ENCODE results near the gene MAP3K4.

Gene MAP3K4

DNA sequence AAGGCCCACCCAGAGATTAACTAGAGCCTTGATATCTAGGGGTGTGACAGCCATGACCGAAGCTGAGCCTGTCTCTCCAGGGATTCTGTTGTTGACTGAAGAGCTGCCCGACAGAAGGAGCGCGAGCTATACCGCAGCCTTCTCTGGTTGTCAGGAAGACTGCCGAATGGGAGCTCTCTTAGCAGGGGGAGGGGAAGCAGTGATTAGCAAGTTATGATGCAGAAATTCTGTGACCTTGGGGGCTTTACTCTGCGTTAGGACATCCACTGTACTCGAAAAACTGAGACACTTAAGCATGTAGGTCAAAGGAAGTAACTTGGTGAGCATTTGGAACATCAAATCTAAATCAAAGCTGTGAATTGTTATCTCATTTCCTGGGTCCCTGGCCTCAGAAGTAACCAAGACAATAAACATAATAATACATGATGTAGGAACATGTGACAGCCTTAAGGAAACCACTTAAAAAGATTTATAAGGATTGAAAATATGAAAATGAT is 84.7 kb downstream of the MAP3K4 start:
- DNase-seq (ENCODE audit: low read depth in 1 of 2, low spot score in 1 of 2) = no peak

DNA sequence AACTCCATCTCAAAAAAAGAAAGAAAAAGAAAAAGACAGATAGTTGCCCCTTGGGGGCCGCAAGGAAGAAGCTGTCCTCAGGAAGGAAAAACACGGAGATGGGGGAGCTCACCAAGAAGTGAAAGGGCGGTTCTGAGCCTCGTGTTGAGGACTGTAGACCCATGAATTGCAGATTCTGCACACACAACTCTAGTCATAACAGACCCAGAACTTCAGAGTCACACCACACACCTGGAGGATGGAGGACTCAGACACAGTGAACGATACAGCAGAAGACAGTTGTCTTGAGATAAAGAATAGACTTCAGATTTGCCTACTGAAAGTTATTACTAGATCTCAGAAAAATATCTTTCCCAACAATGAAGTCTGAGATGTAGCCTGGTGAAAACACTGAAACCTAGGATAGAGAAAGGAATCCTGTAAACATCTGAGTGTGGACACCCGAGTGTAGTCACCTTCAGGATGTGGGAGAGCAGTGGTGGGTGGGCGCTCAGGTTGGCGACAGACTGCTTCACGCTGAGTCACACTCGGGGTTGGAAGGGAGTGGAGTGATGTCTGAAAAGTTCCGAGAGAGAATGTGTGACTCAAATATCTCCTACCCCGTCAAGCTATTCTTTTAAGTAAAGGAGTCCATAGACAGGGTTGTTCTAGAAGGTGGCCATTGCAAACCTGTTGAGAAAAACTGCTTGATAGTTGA is 88.1 kb downstream of the MAP3K4 start:
- DNase-seq (ENCODE audit: low read depth in 1 of 2, low spot score in 1 of 2) = peak; percentile 15 to 42

DNA sequence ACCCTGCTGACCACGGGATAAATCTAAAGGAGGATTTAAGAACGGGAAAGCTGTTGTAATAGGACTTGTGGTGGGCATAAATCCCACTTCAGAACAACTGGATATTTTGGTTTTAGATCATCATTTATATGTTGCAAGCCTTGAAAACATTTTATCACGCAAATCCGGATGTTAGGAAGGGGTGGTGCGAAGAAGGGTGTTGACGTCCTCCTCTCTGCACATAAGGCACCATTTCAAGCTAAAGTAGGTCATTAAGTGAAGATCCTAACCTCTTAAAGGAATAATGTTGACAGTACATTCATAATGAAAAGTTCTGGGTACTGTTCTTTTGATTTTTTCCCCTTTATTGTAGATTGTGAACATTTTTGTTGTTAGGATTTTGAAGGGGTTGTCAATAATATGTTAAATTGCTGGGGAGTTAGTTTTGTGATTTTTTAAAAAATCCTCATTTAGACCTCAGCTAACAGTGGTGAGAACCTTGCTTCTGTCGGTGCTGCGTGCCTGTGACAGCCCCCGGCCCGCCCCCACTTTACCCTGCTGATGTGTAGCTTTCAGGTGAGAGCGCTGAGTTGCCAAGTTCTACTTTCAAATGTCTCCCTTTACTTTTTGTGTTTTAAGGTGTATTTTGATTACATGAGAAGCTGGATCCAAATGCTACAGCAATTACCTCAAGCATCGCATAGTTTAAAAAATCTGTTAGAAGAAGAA is 88.8 kb downstream of the MAP3K4 start:
- no peak for DNase-seq (ENCODE audit: low read depth in 1 of 2, low spot score in 1 of 2)

DNA sequence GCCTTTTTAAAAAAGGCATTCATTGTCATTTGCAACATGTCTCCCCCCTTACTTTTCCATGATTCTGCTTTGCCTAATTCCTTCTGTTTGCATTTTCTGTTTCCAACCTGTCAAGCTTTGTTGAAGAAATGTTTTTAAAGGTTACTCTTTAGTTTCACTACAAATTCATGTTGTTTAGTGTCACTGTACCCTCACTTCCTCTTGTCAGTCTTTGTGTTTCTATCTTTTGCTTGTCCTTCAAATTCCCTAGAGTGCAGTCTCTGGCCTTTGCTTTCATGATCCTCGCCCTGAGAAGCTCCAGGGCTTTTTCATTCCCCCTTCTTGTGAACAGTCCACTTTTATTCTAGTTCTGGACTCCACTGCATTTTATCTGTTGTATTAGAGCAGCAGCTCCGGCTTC is 90.6 kb downstream of the MAP3K4 start:
- DNase-seq (ENCODE audit: low read depth in 1 of 2, low spot score in 1 of 2) = no peak

DNA sequence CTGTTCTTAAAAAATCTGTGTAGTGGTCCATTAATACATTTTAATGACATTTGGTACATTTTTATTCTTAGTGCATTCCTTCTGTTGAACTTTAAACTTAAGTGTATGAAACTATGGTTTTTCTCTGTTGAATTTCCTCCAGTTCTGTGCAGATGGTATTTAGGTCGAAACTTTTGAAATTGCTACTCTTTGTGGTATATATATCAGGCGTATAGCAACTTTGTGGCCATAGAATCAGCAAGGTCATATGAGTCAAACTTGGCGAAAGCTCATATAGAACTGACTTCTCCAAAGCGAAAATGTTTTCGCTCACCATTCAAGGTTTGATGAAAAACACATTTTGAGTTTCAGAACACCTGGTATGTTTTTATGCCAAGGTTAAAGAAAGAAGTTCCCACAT is 93.7 kb downstream of the MAP3K4 start:
- DNase-seq (ENCODE audit: low read depth in 1 of 2, low spot score in 1 of 2) = no peak

DNA sequence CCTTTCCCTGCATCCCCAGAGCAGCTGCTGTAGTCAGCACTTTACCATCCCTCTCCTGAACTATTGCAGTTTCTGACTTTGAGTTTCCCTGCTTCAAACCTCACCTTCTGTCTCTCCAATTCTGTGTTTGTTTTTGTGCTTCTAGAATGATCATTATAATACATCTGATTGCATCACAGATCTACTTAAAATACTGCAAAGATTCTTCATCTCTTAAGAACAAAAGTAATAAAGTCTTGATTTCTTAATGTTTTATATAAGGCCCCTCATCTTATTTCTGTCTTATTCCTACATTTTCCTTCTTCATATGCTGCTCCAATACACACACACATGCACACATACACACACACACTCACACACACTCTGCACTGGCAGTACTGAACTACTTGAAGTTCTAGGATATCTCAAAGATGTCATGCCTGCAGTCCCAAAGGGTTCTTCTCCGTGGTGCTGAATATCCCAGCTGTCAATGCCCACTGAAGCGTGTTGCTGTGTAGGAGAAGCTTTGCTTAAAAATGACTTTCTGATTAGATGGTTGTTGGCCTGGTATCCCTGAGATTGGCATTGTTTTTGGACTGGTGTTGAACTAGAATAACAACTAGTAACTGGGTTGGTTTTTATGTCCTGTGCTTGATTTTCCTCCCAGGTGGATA is 97.2 kb downstream of the MAP3K4 start:
- no peak for DNase-seq (ENCODE audit: low read depth in 1 of 2, low spot score in 1 of 2)

DNA sequence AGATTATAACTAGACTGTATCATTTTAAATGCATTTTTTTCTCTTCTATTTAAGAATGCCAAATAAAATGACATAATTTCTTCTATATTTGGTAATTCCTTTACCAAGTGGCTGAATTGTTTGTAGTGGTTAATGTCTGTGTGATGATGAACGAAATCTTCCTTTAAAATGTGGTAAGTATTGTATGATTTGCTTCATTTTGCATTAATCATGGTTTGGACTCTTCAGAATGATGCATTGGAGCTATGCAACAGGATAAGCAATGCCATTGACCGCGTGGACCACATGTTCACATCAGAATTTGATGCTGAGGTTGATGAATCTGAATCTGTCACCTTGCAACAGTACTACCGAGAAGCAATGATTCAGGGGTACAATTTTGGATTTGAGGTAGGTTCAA is 99.6 kb downstream of the MAP3K4 start:
- DNase-seq (ENCODE audit: low read depth in 1 of 2, low spot score in 1 of 2) = no peak

DNA sequence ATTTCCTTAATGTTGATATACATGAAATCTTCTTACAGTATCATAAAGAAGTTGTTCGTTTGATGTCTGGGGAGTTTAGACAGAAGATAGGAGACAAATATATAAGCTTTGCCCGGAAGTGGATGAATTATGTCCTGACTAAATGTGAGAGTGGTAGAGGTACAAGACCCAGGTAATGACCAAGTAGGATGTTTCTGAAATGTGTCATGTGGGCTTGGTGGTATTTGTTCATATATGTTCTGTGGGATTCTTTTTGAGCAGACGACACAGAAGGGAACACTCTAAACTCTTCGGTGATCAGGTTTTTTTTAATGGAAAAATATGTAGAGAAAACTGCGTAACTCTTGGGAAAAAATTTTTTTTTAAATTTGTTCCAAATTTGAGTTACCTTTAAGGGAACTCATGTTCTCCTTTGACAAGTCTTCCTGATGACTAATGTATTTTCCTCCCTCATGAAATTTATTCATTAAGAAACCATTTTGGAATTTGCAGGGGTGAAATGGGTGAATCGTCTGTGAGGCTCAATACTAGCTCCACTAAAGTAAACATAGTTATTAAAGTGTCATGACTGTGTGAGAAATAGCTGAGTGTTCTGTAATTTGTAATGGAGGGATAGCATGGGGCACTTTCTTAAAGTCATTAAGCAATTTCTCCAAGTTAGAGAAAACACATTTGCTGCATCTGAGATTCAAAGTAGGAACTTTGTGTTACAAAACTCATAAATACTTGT is 100.6 kb downstream of the MAP3K4 start:
- DNase-seq (ENCODE audit: low read depth in 1 of 2, low spot score in 1 of 2) = no peak

DNA sequence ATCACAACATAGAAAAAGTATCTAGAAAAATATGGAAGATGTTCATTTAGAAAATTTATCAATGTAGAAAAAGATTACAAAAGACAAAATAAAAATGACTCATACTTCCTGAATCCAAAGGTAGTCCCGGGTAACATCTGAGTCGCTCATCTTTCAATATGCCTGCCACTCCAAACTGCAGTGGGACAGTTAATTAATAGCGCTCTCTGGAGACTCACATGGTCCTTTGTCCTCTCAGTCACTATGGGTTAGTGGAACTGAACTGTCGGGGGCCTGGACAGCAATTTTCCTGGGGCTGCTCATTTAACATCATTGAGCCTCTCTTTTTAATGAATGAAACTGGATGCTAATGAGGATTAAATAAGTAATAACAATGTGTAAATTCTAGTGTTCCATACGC is 103.4 kb downstream of the MAP3K4 start:
- no peak for DNase-seq (ENCODE audit: low read depth in 1 of 2, low spot score in 1 of 2)

DNA sequence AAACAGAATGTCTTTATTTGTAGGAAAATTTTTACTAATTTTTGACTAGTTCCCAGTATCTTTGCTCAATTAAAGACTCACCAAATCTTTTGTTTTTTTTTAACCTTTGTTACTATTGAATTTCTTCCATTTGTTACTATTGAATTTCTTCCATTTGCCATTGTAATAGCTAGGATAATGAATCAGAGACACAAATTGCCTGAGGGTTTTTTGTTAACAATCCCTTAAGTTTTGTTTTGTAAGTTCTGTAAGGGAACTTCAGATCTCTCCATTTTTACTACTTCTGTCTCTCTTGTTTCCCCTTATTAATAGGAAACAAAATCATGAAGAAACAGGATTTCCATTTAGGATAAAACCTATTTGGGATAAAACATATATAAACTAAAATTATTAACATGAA is 104.3 kb downstream of the MAP3K4 start:
- DNase-seq (ENCODE audit: low read depth in 1 of 2, low spot score in 1 of 2) = no peak

DNA sequence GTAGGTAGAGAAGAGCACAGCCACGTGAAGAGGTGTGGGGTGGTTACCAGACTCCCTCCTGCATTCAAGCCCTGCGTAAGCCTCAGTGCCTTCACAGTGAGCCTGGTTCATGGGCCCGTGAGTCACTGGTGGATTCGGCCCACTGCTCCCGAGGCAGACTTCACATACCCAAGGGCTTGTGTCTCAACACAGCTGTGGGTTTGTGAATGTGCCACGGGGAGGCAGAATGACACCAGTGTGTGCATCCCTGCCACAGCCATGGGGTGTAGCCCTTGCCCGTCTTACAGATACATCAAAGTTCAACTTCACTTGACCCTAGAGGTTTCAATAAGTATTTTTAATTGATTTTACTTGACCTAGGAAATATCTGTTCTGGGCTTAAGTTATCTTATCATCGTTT is 108.5 kb downstream of the MAP3K4 start:
- DNase-seq (ENCODE audit: low read depth in 1 of 2, low spot score in 1 of 2) = no peak

DNA sequence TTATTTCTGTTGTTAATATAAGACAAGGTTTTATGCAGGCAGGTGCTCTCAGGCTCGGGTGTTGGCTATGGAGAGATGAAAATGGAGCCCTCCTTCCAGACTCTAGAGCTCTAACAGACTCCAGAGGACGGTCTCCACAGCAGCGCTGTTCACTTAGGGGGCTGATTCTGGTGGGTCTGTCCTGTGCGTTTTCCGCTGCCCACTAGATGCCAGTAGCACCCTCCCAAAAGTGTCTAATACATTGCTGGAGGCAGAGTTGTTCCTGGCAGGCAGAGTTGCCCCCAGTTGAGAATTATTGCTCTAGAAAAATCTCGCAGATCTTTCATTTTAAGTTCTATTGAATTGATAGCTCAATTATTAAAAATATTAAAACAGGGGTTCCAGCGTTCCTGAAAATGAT is 109.9 kb downstream of the MAP3K4 start:
- DNase-seq (ENCODE audit: low read depth in 1 of 2, low spot score in 1 of 2) = no peak

DNA sequence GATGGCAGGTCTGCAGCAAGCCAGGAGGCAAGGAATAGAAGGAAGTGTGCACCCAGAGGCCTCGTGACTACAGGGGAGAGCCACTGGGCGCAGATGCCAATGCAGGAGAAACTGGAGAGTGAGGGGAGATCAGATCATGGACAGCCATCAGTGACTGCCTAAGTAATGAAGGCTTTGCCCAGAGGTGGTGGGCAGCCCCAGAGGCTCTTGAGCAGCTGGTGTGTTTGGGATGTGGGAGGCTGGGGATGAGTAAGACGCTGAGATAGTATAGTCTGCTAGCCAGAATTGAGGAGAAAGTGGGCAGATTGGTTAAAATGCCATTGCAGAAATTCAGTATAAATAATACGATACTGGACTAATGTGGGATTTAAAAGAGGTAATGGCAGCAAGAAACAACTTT is 111.9 kb downstream of the MAP3K4 start:
- no peak for DNase-seq (ENCODE audit: low read depth in 1 of 2, low spot score in 1 of 2)

DNA sequence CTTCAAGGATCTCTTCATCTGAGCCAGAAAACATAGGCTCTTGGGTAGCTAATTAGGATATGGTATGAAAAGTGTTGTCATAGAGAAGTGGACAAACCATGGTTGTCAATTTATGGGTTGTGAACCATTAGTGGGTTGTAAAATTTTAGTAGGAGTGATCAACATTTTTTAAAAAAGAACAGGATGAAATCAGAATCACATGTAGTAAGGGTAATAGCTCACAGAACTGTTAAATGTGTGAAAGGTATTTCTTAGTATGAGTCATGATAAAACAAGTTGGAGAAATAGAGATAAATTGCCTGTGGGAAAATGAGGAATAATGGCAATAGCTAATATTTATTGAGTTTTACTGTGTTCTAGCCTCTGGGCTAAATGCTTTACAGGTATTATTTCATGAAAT is 113.4 kb downstream of the MAP3K4 start:
- no peak for DNase-seq (ENCODE audit: low read depth in 1 of 2, low spot score in 1 of 2)

DNA sequence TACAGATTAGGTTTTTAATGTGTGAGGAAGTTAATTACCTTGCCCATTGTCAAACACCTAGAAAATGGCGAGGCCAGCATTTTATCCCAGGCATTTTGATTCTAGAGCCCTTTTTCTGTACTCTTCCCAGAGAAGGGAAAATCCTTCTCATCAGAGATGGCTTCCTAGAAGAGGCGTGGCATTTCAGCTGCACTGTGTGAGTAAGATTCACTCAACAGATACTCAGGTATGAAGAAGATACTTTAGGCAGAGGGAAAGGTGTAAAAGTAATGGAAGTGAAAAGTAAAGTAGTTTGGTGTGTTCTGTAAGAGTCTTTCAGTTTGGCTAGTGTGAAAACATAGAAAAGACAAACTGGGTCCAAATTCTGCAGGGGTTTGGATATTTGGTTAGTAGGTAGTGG is 113.8 kb downstream of the MAP3K4 start:
- no peak for DNase-seq (ENCODE audit: low read depth in 1 of 2, low spot score in 1 of 2)

DNA sequence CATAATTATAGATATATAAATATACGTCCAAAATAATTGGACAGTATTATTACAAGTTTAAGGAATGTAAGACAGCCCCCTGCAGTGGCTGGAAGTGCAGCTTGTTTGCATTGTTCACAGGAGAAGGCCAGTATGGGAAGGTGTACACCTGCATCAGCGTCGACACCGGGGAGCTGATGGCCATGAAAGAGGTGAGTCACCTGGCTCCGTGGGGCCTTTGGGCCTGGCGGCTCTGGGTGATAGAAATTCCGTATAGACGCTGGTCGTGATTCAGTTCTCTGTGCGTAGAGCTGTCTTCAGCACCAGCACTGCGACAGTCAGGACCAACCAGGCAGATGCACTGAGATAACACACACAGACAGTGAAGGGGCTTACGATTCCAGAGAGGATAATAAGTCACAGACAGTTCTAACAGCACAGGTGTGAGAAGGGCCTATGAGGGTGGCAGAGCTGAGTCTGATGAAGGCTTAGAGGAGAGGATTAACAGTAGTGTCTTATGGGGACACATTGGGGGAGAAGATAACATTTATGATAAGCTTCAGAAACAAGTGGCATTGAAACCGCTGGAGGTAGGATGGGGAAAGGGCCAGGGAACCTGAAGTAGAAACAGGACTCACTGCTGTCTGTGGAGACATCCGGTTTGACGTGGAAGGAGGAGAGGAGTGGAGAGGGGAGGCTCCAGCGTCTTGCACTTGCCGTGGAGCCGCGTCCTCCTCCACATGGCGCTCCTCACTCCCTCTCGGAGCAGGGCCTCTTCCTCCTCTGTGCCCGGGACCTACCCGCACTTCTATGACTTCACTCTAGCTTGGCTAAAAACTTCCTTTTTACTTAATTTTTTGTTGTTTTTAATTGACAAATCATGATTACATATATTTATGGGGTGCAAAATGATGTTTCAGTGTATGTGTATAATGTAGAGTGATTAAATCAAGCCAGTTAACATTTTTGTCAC is 116.5 kb downstream of the MAP3K4 start:
- DNase-seq (ENCODE audit: low read depth in 1 of 2, low spot score in 1 of 2) = no peak

DNA sequence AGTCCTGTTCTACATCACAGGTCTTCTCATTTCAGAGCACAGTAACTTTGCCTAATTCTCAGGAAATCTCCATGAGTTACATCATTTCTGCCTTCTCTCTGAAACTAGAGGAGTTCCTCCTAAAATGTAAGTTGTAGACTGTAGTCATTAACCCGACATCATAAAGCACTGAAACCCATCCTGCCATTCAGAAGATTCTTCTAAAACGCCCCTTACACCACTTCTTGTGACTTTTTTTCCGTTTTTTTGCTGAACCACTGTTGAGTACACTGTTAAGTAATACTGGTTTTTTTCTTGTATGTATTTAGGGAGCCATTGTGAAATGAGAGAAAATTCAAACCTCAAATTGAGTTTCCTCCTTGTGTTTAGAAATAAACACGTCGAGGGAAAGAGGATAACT is 117.3 kb downstream of the MAP3K4 start:
- DNase-seq (ENCODE audit: low read depth in 1 of 2, low spot score in 1 of 2) = no peak

DNA sequence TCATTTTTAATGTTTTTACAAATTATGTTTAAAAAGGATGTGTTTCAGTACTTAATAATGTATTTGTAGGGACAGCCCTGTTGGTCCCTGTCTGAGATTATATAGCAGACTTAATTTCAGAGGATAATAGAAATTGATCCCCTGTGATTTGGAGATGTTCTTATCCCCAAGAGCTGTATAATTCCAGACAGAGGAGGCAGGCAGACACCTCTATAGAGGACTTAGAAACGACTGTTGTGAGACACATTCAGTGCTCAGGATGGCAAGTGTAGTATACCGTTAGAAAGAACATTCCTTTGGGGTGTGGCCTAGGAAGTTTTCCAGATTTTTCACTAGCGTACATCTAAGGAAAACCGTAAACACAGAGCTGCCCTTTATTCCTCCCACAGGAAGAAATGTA is 117.8 kb downstream of the MAP3K4 start:
- no peak for DNase-seq (ENCODE audit: low read depth in 1 of 2, low spot score in 1 of 2)

DNA sequence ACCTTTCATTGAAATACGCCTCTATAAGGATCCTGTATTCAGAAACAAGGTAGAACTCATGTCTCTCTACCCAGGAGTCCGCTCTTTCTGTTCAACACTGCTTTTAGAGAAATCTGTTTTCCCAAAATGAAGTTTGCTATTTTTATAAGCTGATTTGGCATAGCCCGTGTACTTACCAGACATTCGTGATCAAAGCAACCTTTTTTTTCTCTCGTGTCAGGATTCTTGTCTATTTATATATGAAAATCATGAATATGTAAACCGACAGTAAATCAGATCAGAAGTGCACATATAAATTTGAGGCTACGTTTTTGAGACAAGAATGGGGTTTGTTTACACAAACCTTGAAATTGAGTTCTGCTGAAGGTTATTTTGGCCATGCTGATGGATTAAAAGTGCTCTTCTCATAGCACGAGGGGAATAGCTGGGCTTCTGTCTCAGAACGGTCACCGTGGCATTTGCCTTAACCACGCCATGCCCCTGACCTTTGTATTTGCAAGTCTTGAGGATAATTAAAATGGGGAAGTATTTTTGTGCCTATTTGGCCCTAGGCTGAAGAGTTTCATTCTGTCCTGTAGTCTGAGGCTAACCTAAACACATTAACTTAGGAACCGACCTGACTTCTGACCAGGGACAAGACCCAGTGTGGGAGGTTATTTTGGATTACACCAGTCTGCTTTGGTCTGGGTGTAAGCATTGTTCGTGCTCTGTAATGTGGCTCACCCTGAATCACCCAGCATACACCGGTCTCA is 118.6 kb downstream of the MAP3K4 start:
- no peak for DNase-seq (ENCODE audit: low read depth in 1 of 2, low spot score in 1 of 2)

DNA sequence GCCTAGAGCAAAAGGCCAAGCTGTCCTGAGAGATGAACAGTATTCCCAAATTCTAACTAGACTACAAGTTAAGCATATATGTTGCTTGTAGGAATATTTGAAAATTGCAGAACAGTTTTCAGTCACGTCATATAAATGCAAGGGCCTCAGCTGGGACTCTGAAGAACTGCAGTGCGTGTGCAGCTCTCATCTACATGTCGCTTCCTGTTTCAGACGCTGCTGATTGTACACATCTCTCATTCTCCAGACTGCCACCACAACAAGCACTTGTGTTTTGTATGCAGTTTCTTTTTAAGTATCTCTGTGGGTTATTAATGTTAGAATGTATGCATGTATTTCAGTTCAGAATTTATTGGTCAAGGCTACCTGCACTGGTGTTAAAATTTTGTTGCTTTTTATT is 119.7 kb downstream of the MAP3K4 start:
- no peak for DNase-seq (ENCODE audit: low read depth in 1 of 2, low spot score in 1 of 2)
